HUDEP-2 (cell line): ENCODE data around the gene ARHGAP35.
"Not testable (repeated sequence)": the region's sequence is repeated elsewhere in the genome, so short reads cannot be mapped to it uniquely, and the experiment has no call there.

Source experiments
- DNase-seq, 76 experiments: peaks; one replicate each; lab custom pipeline; 2025; ENCODE audit not compliant: unreplicated experiment in 76 of 76; lab: John Stamatoyannopoulos, UW

ARHGAP35 gene

DNA sequence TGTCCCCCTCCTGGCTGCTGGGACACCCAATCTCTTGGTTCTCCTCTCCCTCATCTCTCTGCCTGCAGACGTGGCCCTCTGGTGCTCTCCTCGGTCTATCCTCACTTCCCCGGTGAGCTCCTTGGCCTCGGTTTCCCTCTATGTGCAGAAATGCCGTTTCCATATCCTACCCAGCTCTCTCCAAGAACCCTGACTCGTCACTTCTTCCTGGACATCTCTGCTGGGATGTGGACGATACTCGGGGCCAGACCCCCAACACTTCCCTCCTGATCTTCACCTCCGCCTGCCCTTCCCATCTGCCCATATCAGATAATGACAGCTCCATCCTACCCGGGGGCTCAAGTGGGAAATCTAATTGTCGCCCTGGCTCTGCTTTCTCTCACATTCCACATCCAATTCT lies 18.0 kb upstream of the ARHGAP35 start:
- DNase-seq: no peak

DNA sequence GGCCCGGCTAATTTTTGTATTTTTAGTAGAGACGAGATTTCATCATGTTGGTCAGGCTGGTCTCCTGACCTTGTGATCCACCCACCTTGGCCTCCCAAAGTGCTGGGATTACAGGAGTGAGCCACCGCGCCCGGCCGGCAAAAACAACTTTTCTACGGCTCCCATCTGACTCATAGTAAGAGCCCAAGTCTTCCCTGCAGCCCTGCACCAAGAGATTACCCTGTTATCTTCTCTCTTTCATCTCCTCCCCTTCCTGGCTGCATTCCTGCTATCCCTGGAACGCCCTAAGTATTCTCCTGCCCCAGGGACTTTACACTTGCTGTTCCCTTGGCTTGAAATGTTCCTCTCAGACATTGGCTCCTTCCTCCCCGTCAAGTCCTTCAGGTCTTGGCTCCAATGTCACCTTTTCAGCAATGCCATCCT lies 16.7 kb upstream of the ARHGAP35 start:
- DNase-seq: peak in 26 of 76 experiments; percentile 11 to 59 (median 34)

DNA sequence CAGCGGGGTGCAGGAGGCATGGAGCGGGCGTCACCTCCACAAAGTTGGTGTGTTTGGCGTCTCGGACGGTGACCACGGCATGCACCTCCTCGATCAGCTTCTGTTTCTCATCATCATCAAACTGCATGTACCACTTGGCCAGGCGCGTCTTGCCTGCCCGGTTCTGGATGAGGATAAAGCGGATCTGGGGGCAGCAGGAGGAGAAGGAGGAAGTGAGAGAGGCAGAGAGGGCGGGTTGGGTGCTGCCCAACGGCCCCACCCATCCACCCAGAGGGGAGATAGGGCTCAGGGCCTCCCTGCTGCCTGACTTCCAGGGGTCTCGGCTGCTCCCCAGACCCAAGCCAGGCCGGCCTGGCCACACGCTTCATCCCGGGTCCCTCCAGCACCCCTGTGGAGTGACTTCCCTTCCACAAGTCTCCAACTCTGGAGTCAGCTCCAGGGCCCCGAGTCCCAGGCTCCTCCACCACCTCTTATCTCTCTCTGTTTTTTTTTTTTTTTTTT lies 14.8 kb upstream of the ARHGAP35 start:
- peak in 70 of 76 experiments; percentile 24 to 82 (median 65) for DNase-seq

DNA sequence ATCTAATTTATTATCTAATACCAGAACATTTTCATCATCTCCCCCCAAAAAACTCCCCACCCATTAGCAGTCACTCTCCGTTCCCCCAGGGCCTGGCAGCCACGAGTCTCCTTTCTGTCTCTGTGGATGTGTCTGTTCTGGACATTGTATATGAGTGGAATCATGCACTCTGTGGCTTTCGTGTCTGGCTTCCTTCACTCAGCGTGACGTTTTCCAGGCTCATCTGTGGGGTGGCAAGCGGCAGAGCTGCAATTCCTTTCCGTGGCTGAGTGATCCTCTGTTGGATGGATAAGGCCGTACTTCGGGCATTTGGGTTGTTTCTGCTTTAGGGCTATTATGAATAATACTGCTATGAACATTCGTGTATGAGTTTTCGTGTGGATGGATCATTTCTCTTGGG lies 13.3 kb upstream of the ARHGAP35 start:
- no peak for DNase-seq

DNA sequence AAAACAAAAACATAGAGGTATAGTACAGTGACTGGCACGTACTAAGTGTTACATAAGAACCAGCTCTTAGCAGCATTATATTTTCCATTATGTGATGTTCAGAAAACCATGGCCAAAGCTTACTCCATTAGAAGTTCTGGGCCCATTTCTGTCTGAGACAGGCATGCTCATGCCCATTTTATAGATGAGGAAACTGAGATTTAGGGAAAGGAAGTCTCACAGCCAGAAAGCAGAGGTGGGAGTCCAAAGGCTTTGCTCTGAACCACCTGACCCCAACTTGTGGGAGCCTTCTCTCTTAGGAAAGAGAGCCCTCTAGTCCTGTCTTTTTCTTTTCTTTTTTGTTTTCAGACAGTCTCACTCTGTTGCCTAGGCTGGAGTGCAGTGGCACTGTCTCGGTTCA lies 12.4 kb upstream of the ARHGAP35 start:
- no peak for DNase-seq

DNA sequence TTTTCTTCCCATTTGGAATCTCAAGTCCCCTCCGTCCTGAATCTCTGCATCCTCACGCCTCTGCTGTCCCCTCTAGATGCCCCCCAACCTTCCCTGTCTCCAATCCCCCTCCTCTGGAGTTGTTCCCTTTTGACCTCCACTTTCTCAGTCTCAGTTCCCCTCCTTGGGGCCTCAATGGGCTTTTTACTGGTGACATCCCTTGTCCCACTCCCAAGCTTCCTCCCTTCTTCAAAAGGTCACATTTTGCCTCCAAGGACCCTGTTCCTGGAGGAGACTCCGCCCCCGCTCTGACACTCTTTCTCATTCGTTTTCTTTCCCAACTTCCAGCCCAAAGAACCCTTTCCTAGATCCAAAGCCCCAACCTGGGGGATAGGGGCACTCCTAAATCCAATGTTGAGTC lies 11.2 kb upstream of the ARHGAP35 start:
- DNase-seq: no peak

DNA sequence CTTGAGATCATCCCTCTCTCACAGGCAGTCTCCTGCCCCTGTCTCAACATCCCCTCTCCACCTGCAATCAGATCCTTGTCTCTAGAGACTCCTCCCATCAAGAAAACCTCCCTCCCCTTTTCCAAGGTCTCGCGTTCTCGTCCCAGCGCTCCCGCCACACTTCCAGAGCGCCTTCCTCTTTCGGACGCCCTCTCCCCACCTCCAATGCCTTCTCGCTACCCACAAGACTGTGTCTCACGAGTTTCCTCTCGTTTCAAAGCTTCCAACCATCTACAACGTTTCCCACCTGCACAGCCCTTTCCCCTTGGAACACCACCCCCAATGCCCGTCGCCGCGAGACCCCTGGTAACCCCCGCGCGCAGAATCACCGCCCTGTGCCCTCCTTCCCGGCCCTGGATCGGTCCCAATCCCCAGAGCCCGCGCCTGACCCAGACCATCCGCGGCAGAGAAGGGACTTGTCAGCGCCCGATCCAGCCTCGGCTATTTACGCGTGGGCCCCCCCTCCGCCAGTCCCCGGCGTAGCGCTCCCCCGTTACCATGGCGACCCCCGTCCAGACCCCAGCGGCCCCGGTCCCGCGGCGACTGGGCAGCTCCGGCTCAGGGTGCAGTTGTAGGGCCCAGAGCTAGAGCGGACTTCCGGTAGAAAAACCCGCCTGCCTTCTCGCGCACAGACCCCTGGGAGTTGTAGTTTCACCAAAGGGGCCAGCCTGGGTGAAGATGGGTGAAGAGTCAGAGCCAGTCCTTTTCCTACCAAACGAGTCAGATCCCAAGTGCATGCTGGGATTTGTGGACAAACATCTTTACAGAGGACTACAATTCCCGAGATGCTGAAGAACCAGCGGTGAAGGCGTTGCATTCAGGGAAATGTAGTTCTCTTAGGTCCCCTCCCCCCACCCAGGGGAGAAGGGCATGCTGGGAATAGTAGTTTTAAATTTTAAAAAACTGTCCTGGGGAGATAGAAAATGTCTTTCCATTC lies 10.3 kb upstream of the ARHGAP35 start, which contains the start of gene AP2S1:
Gene AP2S1 (minus strand): TSS at position 619 of the 976 bp plus-strand sequence. CDS start 80 bp downstream, at position 539.
- DNase-seq: peak; percentile 57 to 95 (median 88)

DNA sequence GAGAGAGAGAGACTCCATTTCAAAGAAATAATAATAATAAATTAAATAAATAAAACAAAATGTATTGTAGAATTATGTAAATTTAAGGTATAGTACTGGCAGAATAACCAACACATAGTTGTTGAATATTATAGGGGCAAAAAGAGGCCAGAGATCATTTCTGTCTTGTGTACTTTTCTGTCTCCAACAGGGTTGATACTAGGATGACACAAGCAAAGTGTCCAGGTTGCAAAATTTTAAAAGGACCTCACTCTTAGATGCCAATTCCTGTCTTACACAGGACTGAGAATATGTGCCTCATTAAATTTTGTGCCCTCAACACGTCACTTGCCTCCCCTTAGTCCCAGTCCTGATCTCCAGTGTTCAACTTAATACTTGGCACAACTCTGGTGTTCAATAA lies 8.0 kb upstream of the ARHGAP35 start:
- no peak for DNase-seq

DNA sequence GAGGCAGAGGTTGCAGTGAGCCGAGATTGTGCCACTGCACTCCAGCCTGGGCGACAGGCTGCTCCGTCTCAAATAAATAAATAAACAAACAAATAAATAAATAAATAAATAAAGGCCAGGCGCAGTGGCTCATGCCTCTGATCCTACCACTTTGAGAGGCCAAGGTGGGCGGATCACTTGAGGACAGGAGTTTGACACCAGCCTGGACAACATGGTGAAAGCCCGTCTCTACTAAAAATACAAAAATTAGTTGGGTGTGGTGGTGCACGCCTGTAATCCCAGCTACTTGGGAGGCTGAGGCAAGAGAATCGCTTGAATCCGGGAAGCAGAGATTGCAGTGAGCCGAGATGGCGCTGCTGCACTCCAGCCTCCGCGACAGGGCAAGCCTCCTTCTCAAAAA lies 6.1 kb upstream of the ARHGAP35 start:
- not testable (repeated sequence) for DNase-seq

DNA sequence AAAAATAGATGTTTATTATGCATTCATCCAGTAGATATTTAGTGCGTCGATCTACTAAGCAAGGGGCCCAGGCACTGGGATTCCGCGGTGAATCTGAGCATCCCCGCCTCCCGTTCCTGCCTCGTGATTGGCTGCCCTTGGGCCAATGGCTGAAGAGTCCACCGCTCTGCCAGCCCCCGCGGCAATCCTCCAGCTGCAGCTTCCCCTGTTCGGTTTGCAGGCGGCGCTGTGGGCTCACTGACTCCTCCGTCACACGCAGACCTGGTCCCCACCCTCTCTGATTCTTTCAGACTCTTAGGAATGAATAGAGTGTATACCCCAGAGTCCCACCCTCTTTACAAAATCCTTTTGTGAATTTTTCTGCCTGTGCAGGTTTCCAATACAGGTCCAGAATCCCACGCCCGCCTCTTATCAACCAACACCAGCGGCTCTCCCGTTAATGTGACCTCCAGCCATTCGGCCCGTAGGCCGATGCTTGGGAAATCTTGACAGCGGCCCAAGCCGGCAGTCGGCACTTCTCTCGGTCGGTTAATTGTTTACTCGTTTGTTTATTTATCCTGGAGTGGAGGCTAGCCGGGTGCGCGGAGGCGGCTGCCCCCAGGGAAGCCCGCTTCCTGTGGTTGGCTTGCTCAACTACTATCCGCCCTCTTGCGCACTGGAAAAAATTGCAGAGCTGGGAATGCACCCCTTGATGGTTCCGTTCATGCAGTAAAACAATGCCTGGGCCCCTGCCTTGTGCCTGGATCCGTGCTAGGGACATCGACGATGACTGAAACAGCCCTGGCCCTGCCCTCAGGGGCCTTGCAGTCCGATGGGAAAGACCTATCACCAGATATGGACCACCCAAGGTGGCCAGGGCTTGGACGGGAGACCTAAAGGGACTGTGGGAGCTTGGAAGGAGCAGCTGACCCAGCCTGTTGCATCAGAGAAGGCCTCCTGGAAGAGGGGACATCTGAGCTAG lies 4.5 kb upstream of the ARHGAP35 start:
- peak in 75 of 76 experiments; percentile 35 to 98 (median 95) for DNase-seq

DNA sequence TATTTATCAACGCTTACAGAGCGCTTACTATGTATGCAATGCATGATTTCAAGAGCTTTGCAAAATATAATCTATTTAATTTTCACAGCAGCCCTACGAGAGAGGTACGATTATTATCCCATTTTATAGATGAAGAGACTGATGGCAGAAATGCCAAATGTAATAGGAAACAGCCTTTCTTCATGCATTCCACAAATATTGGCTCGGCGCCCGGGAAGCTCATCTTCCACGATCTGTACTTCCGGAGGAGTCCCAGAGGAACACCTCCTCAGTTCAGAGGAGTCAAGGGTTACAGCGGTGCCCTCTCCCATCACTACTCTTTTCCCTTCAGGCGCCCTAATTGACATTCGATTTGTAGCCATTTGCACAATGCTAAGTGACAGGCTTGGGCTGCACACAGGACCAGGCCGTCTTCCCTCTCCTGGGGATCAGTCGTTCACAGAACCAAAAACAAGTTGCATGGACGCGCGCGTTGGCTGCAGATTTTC lies 1.1 kb upstream of the ARHGAP35 start:
- DNase-seq: peak in 67 of 76 experiments; percentile 45 to 100 (median 82)

DNA sequence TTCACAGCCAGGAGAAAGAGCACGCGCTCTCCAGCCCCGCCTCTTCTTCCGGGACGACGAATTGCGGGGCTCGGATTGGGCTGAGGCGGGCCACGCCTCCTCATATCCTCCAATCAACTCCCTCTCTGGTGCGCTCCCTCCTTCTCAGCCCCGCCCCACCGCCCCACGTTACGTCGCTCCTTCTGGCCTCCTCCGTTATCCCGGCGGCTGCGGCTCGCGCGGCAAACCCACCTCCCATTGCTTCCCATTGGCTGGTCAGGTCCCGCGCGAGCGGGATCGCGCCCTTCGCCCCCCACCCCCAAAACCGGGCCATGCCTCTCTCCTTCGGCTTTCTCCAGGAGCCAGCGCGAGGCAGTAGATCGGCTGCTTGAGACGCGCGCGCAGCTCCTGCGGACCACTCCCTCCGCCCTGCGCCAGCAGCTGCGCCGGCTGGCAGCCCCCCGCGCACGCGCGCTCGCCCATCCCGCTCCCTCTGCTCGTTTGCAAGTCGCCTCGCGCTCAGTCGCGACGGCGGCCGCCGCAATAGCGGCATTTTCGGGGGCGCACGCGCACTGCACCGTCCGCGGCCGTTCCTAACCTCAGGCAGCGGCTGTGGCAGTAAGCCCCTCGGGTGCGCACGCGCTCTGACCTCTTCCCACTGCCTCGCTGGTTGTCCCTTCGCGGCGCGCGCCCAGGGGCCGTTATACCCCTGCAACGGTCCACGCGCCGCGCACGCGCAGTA lies 512 bp upstream of the ARHGAP35 start:
- DNase-seq: peak; percentile 90 to 100 (median 99)

DNA sequence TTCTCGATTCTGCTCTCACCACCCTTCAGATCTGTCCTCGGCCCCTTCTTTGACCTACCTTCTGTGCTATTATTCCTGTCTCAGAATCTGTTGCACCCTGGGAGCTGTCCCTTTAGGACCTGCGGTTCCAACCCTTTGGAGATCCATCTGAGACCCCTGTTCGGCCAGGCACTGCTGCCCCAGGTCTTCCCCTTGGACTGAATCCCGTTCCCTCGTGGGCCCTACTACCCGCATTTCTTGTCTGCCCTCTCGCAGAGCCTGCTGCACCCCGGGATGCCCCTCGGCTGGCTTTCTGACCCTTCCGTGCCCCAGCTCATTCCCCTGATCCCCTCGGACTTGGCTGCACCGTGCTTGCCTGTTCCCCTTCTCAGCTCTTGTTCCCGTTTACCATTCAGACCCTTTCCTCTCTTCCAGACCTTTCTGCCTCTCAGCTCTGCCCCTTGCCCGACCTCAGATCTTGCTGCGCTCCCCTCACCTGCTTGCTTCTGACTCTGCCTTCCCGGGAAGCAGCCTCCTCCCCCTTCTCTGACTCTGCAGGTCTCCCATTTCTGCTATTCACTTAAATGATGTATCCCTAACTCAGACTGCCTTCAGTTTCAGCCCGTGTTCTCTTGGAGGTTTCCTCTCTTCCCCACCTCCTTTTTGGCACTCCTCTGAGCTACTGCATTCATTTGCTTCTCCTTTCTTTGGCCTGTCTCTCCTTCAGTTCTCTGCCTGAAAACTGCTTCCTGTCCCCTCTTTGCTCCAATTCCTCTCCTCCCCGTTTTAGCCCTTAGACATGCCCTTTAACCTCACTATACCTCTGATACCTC lies 1.1 kb downstream of the ARHGAP35 start:
- DNase-seq: peak in 10 of 76 experiments; percentile 9 to 58 (median 25)

DNA sequence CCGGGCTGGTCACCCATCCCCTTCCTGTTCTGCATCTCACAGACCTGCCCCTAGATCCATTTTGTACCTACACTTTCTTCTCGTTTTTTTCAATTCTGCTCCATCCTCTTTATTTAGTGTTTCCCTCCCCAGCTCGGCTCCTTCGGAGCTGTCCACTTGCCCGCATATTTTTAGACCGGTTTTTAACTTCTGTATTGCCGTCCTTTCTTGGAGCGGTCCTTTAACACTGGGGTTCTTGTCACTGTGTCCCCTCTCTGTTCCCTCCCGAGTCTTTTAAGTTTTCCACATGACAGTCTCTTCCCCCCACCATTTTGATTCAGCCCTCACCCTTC lies 1.7 kb downstream of the ARHGAP35 start:
- DNase-seq: no peak

DNA sequence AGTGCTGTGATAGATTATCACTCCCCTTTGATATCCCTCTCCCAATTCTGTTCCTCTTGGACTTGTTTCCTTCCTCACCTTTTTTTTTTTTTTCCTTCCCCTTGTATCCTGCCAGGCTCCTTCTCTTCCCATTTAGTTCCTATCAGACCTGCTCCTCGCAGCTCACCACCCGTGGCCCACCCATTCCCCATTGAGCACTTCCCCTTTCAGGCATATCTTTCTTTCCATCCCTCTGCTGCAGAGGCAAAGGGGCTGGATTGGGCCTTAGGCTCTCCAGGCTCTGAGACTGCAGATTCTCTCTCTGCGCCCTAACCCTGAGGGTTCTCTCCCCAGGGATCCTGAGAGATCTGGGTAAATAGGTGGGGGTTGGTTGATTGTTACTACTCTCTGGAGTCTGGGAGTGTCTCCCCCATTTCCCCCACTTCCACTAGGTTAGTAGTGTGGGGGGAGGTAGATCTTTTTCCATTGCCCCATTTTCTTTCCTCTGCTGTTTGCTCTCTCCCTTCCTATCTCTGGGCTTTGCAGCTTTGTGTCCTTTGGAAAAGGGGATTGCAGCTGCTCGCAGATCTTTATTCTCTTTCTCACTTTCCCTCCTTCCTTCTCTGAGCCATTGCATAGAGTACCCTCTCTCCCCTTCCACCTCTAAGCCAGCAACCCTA lies 2.3 kb downstream of the ARHGAP35 start:
- peak in 10 of 76 experiments; percentile 13 to 37 (median 22) for DNase-seq

DNA sequence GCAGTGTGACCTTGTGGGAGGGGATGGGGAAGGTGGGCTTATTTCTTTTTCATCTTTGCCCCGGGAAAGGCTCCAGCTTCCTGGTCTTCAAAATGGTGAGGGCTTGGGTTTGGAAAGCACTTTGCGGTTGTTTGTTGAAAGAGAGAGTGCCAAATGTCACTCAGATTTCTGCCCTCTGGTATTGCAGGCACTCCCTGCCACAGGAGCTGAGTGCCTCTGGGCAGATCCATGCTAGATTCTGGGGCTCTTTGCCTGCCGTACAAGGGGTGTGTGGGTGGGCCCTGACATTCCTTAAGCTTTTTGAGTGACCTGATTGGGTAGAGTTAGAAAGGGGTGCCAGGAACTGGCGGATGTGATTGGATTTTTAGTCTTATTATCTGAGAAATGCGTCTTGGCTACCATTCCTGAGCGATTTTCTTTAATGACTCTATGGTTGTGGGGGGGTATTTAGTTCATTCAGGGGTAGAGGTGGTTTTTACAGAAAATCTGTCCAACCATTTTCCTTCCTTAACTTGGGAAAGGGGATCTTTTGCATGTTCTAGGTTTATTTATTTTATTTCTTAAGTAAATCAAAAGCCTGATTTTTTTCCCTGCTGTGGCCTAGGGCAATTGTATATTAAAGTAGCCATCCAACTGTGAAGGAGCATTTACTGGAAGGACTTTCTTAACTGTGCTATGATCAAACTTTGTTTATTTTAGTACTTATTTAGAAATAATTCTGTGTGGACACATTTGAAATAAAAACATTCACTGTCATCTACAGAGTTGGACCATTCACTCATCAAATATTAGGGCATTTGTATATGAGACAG lies 3.2 kb downstream of the ARHGAP35 start:
- no peak for DNase-seq

DNA sequence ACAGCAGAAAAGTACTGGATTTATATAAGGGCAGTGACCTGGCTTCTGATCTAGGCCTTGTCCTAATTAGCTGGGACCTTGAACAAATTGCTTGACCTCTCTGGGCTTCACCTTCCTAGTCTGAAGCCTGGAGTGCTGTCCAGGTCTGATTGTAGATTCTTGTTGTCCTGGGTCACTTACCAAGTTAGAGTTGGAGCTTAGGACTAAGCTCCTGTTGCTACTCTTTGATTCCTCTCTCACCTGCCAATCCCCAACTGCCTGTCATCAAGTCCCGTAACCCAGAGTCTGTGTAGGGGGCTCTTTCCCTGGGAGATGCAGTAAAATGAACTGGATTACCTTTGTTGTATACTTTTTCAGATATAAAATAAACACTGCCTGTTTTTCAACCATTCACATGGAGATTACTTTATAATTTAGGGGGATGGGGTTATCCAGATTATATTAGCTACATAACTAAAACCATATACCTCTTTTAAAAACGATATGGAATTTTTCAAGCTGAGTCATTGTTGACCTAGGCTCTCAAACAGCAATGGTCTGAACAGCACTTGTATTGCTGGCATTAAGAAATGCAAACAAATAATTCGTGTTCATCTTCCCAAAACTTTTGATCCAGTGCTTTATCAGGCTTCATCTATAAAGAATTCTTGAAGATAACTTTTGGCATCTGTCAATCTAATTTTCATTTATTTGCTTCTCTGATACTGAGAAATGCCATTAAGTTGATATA lies 5.8 kb downstream of the ARHGAP35 start:
- no peak for DNase-seq
